ENCODE results near the gene POLR3E.

The POLR3E gene, protein sequence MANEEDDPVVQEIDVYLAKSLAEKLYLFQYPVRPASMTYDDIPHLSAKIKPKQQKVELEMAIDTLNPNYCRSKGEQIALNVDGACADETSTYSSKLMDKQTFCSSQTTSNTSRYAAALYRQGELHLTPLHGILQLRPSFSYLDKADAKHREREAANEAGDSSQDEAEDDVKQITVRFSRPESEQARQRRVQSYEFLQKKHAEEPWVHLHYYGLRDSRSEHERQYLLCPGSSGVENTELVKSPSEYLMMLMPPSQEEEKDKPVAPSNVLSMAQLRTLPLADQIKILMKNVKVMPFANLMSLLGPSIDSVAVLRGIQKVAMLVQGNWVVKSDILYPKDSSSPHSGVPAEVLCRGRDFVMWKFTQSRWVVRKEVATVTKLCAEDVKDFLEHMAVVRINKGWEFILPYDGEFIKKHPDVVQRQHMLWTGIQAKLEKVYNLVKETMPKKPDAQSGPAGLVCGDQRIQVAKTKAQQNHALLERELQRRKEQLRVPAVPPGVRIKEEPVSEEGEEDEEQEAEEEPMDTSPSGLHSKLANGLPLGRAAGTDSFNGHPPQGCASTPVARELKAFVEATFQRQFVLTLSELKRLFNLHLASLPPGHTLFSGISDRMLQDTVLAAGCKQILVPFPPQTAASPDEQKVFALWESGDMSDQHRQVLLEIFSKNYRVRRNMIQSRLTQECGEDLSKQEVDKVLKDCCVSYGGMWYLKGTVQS

GRCh38 chr16:22297114-22297870 is at the start of gene POLR3E:
Gene POLR3E, plus strand, starts transcription at chr16:22297409. Its CDS starts 5,560 bp downstream, at chr16:22302969.
- peak; percentile 86 for DNase-seq

- no peak for DNase-seq
These were observed 46.7 kb upstream of the POLR3E start for GRCh38 chr16:22250522-22250921.

- DNase-seq = no peak
These were observed 44.9 kb upstream of the POLR3E start for GRCh38 chr16:22252317-22252716.

GRCh38 chr16:22253272-22253671 is 43.9 kb upstream of the POLR3E start:
- DNase-seq = no peak

GRCh38 chr16:22255335-22255734 is 41.9 kb upstream of the POLR3E start:
- DNase-seq = no peak

DNA sequence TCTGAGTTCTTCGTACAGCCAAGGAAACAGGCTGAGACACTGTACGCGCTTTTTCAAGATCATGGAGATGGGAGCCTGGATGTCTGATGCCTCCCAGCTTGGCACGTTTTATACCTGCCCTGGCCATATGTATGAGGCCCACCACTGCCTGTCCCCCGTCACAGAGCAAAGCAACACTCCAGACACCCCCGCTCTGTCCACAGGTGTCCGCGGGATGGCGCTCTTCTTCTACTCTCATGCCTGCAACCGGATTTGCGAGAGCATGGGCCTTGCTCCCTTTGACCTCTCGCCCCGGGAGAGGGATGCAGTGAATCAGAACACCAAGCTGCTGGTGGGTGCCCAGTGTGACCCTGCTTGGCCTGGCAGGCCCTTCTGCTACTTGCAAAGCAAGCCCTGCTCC is 39.8 kb upstream of the POLR3E start:
- DNase-seq = no peak

DNA sequence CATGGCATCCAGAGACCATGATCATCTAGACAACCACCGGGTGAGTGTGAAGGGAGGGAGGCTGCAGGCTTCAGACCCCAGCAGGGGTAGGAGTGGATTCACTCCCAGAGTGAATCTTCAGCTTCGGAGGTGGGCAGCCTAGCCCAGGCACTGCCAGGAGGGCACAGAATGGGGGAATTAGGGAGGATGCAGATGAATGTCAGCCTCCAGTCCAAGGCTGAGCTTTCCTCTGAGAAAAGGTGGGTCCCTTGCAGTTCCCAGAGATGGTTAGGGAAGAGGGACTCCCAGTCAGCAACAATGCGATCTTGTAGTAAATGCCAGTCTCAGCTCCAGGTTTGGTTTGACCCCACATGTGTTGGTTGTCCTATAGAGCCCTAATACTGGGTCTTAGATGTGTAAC is 36.7 kb upstream of the POLR3E start:
- DNase-seq = no peak

- DNase-seq = no peak
These were observed 34.7 kb upstream of the POLR3E start for GRCh38 chr16:22262460-22262859.

GRCh38 chr16:22264786-22265185 is 32.4 kb upstream of the POLR3E start:
- DNase-seq = no peak

GRCh38 chr16:22265351-22265750 is 31.9 kb upstream of the POLR3E start:
- DNase-seq = no peak

DNA sequence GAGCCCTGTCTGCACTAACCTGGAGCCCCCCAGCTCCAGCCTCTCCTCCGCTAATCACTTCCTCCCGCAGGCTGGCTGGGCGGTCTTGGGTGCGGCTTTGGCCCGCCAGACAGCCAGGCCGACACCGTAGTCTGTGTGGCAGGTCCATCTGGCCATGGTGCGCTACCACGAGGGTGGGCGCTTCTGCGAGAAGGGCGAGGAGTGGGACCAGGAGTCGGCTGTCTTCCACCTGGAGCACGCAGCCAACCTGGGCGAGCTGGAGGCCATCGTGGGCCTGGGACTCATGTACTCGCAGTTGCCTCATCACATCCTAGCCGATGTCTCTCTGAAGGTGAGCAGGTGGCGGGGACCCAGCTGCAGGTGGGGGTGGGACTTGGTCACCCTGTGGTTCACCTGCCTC is 30.7 kb upstream of the POLR3E start:
- DNase-seq = no peak

GRCh38 chr16:22267764-22268163 is 29.4 kb upstream of the POLR3E start:
- no peak for DNase-seq

GRCh38 chr16:22270525-22270924 is 26.7 kb upstream of the POLR3E start:
- DNase-seq = no peak

GRCh38 chr16:22272870-22273650 is 24.1 kb upstream of the POLR3E start:
- DNase-seq = no peak

DNA sequence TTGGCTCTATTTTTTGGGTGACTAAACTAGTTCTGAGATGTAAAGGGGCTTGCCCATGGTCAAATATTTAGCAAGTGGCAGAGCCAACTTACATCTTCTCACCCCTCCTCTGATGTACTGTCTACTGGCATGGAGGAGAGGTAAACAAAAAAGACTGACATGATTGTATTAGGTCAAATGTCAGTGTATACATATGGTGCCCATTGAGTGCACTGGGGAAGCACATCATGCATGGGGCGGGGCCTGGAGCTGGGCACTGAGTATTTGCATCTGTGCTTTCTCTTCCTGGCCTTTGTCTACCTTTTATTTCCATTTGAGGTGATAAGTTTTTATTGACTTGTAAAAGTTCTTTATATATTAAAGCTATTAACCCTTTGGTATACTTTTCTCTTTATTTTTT is 22.3 kb upstream of the POLR3E start:
- no peak for DNase-seq

DNA sequence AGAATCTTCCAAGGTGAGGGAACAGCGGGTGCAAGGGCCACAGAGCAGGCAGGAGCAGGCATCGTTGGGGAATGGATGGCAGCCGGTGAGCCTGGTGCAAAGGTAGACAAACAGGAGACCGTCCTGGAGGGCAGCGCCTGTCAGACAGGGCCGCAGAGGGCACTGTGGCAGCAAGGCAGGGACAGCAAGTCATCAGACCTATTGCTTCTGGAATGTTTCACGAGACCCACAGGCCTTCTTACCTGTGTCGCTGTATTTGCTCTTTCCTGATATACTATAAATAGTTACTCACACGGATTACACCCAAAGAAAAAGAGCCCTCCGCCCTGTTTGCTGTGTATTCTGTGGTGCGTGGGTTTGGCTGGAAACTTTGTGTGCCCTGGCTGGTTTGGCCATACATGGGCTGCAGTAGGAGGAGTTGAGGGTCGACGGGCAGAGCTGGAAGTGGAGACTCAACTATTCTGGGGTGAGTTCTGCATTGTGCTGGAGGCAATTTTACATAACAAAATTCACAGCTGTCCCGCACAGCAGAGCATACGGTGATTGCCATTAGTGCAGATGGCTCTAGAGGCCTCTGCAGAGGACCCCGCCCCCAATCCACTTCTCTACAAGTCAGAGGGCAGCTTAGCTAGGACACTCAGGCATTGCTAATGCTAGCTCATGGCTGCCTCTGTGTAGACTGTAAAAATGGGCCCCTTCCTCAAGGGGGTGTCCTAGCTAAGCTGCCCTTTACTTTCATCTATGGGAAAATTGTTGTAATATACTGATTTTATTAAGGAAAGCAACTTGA is 18.6 kb upstream of the POLR3E start:
- no peak for DNase-seq

DNA sequence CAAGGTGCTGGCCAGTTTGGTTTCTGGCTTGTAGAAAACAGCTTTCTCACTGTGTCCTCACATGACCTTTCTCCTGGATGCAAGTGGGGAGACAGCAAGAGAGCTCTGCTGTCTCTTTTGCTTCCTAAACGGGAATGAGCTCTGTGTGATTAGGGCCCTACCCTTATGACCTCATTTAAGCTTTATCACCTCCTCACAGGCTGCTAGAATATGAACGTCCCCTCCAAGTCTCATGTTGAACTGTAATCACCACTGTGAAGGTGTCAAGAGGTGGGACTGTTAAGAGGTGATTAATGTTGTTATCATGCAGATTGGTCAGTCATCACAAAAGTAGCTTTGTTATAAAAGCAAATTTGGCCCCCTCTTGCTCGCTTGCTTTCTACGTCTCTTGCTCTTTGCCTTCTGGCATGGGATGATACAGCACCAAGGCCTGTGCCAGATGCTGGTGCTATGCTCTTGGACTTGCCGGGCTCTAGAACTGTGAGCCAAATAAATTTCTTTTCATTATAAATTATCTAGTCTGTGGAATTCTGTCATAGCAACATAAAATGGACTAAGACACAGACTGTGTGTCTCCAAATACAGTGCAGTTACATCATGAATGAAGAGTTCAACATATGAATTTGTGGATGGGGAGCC is 14.8 kb upstream of the POLR3E start:
- DNase-seq = no peak

DNA sequence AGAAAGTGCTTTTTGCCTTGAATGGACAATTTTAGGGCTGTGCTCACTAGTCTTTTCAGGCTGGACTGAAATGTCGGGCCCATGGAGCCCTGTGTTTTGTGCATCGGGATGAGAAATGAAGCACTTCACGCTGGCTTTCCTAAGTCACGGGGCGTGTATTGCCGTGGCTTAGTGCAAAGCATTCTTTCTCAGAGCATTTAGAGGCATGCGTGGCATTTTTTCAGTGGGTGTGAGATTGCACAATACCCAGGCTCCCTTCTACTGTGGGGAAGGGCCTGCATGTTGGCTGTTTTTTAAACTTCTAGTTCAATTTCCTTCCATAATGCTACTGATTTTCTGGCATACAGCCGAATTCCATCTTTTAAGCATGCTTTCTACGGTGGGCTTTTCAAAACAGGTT is 12.6 kb upstream of the POLR3E start:
- DNase-seq = no peak

DNA sequence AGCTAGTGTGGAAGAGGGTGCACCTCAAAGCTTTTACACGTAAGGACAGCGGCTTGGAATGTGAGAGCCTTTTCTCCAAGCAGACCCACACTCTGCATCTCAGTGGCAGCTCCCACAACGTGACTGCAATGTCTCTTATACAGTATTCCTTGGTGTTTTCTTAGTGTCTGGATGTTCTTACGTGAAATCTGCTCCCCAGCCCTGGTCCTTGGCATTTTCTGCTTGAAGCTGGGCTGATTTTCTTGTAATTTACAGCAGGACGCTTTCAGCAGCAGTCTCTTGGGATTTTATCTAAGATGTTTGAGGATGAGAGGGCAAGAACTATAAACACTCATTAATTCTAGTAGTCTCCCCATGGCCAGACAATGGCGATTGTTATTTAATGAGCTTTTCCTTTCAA is 12.1 kb upstream of the POLR3E start:
- DNase-seq = no peak

DNA sequence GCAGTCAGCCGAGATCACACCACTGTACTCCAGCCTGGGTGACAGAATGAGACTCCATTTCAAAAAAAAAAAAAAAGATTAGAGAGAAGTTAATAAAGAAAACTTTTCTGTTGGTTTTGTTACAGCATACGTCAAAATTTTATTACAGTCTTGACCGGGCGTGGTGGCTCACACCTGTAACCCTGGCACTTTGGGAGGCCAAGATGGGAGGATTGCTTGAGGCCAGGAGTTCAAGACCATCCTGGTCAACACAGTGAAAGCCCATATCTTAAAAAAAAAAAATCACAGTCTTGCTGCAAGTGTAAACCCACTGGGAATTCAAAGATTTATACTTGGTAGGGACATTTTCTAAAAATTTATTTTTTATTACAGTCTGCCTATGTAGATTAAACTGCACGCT is 6.2 kb upstream of the POLR3E start:
- DNase-seq = no peak

GRCh38 chr16:22291860-22292318 is 5.3 kb upstream of the POLR3E start:
- DNase-seq = no peak

Data from SHP77 treated with DMSO at 0.1 percent for 48 hours (cell line).